A549 (cell line): ENCODE results near the gene USP6NL. TPM values are rescaled to one million over a fixed set of nuclear protein-coding genes. Genes with fewer than 3 reads are reported as not detected.

Source experiments
- ATAC-seq, 2 experiments: fragments of 200-7000 bp in 1 of 2; fragments of >200 bp in 1 of 2; cut with Nextera tagmentation in 1 of 2; cut with Tn5 transposase in 1 of 2; 3 replicates each; pipeline versions ENCODE4 v1.8.0 to v1.9.1; 2018 to 2020; ENCODE audit warnings: mild to moderate bottlenecking in 1 of 2, moderate library complexity in 1 of 2
- CTCF ChIA-PET: fragments of 300-600 bp; sonication (Branson Sonifier 250); formaldehyde crosslinking; extraction: SDS; loops from one replicate; lab custom pipeline; 2021; ENCODE audit warnings: antibody characterized with exemption, inconsistent platforms; lab: Yijun Ruan, JAX
- POLR2A ChIA-PET: fragments of 350-600 bp; formaldehyde crosslinking; extraction: SDS; loops from one replicate; lab custom pipeline; 2021; ENCODE audit warnings: antibody characterized with exemption, inconsistent platforms; lab: Yijun Ruan, JAX
- DNase-seq, 2 experiments: peaks; one replicate each; pipeline versions ENCODE4 v3.0.0 to v3.0.0-alpha.2; 2011 to 2016; ENCODE audit warnings: low read depth in 1 of 2, low spot score in 1 of 2
- FAIRE-seq: peaks from 2 replicates; lab custom pipeline; 2011; peaks lifted over from hg19 to GRCh38; lab: Jason Lieb, UNC
- H3K27ac ChIP-seq, 2 experiments: fragments of >200 bp; sonication (Bioruptor Twin); formaldehyde crosslinking; 3 replicates each; pipeline ENCODE4 v1.5.1; 2016 to 2017
- H3K4me1 ChIP-seq: fragments of >200 bp; sonication (Bioruptor Twin); formaldehyde crosslinking; 3 replicates; pipeline ENCODE4 v1.6.1; 2016
- H3K4me2 ChIP-seq: fragments of >200 bp; sonication (Bioruptor Twin); formaldehyde crosslinking; 3 replicates; pipeline ENCODE4 v1.6.1; 2016
- H3K4me3 ChIP-seq: fragments of >200 bp; sonication (Bioruptor Twin); formaldehyde crosslinking; 3 replicates; pipeline ENCODE4 v1.5.1; 2016
- H3K9me3 ChIP-seq: fragments of >200 bp; sonication (Bioruptor Twin); formaldehyde crosslinking; 3 replicates; pipeline ENCODE4 v1.6.1; 2016
- BHLHE40 ChIP-seq: IDR thresholded peaks from 2 replicates; pipeline ENCODE4 v1.6.1; 2012; ENCODE audit warnings: low read depth, low read length, inconsistent platforms
- CHD4 ChIP-seq: fragments of 200-600 bp; sonication (generic); IDR thresholded peaks from 2 replicates; pipeline ENCODE4 v1.6.1; 2016; ENCODE audit warnings: antibody characterized with exemption, mild to moderate bottlenecking, borderline replicate concordance
- E2F6 ChIP-seq: IDR thresholded peaks from 2 replicates; pipeline ENCODE4 v1.6.1; 2012; ENCODE audit warnings: low read depth, borderline replicate concordance
- EHF ChIP-seq: fragments of 250-450 bp; sonication (Bioruptor Pico); IDR thresholded peaks from 2 replicates; pipeline ENCODE4 v1.5.0; 2020; ENCODE audit warnings: mild to moderate bottlenecking
- EHMT2 ChIP-seq: fragments of 200-600 bp; sonication (generic); IDR thresholded peaks from 2 replicates; pipeline ENCODE4 v1.6.1; 2016; ENCODE audit warnings: antibody characterized with exemption, low read depth, mild to moderate bottlenecking, moderate library complexity
- GATA3 ChIP-seq: IDR thresholded peaks from 2 replicates; pipeline ENCODE4 v1.6.1; 2012; ENCODE audit warnings: borderline replicate concordance
- HOXA7 ChIP-seq: fragments of 250-450 bp; sonication (Bioruptor Pico); IDR thresholded peaks from 2 replicates; pipeline ENCODE4 v1.5.0; 2020; ENCODE audit warnings: mild to moderate bottlenecking, moderate library complexity
- JUNB ChIP-seq: fragments of >200 bp; sonication (Bioruptor Twin); formaldehyde crosslinking; IDR thresholded peaks from 2 replicates; pipeline ENCODE4 v1.6.1; 2016
- MAFK ChIP-seq: fragments of 450-650 bp; IDR thresholded peaks from 2 replicates; pipeline ENCODE4 v1.6.1; 2014; ENCODE audit not compliant: partially characterized antibody
- MAZ ChIP-seq: fragments of 150-350 bp; IDR thresholded peaks from 2 replicates; pipeline ENCODE4 v1.6.1; 2014; ENCODE audit warnings: antibody characterized with exemption, low read depth, low read length, borderline replicate concordance
- NR3C1 ChIP-seq: fragments of >200 bp; sonication (Bioruptor Twin); formaldehyde crosslinking; IDR thresholded peaks from 3 replicates; pipeline ENCODE4 v1.6.1; 2017
- PBX3 ChIP-seq: IDR thresholded peaks from 2 replicates; pipeline ENCODE4 v1.6.1; 2012
- REST ChIP-seq: fragments of 200-600 bp; sonication (generic); IDR thresholded peaks from 2 replicates; pipeline ENCODE4 v1.6.1; 2016; ENCODE audit warnings: antibody characterized with exemption, mild to moderate bottlenecking, moderate library complexity
- RFX5 ChIP-seq: fragments of 450-650 bp; IDR thresholded peaks from 2 replicates; pipeline ENCODE4 v1.7.1; 2014; ENCODE audit warnings: antibody characterized with exemption, mild to moderate bottlenecking, moderate library complexity
- RNF2 ChIP-seq: fragments of 200-600 bp; sonication (generic); IDR thresholded peaks from 2 replicates; pipeline ENCODE4 v1.6.1; 2016; ENCODE audit warnings: low read depth, mild to moderate bottlenecking, antibody characterized with exemption, moderate library complexity, borderline replicate concordance
- SREBF2 ChIP-seq: fragments of 450-650 bp; IDR thresholded peaks from 2 replicates; pipeline ENCODE4 v1.6.1; 2014; ENCODE audit warnings: mild to moderate bottlenecking, moderate library complexity
- ZNF302 ChIP-seq: fragments of 250-450 bp; sonication (Bioruptor Pico); IDR thresholded peaks from 2 replicates; pipeline ENCODE4 v1.9.0; 2021; ENCODE audit warnings: inconsistent platforms, mild to moderate bottlenecking, moderate library complexity
- WGBS: methylation state at CpG from one replicate; pipeline ENCODE4 v1.1.6; 2017; ENCODE audit errors: missing lambda C conversion rate; 5-methylcytosine and 5-hydroxymethylcytosine counted together
- polyA plus RNA-seq, 4 experiments: library from polyadenylated mRNA; depleted of rRNA in 3 of 4; stranded (reverse); fragments of >200 nt; fragmentation: RNase III in 1 of 4; extraction: RNeasy Plus Mini Kit Qiagen cat#74134 plus additional on column Dnase treatment in 1 of 4; gene quantifications; 2 replicates in 3 of 4; 3 replicates in 1 of 4; pipeline ENCODE4 v1.2.3, GENCODE V29; 2011 to 2017
- TF ChIP-seq, protein P1 (sequence below): fragments of 450-650 bp; IDR thresholded peaks from 2 replicates; pipeline ENCODE4 v1.6.1; 2014; ENCODE audit warnings: antibody characterized with exemption

USP6NL gene
- polyA plus RNA-seq, 2 of the 4 experiments (the other 2 are of a cell fraction): 10.6 to 18.2 TPM

DNA sequence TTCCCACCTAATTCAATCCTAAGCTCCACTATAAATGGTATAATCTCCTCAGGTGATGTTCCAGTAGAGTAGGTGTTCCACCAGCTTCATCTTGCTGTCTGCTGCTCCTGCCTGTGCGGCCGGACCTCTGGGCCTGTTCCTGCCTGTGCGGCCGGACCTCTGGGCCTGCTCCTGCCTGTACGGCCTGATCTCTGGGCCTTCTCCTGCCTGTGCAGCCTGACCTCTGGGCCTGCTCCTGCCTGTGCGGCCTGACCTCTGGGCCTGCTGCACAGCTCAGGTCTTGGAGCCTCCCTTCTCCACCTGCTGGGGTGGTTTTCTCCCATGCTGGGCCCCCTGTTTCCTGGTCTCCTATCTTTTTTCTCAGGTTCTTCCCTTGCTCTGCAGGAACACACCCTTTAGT lies 117.8 kb downstream of the USP6NL start:
- TF ChIP-seq NR3C1 (no peak), EHF (CRISPR knock-in tag) (no peak), SREBF2 (no peak), EHMT2 (no peak)
- no peak for ATAC-seq
- no peak for FAIRE-seq
- H3K4me2 ChIP-seq: no peak overlapping the region
- H3K27ac ChIP-seq: no peak overlapping the region
- WGBS: 96% methylated on average over 4 of the region's 6 CpGs
- H3K4me1 ChIP-seq: no peaks in the 10 kb centered on the region
- CTCF ChIA-PET: interaction anchor here (0.6 to 3.6 kb wide), 4 partner anchors 9 to 264 kb away, joined by 3 to 15 read pairs (median 10); no protein-coding TSS in a partner anchor
- H3K4me3 ChIP-seq: no peak overlapping the region
- DNase-seq: no peak
- POLR2A ChIA-PET: no interaction called here
- no peaks in the 10 kb centered on the region for H3K9me3 ChIP-seq

- 83% methylated on average over 2 of the region's 2 CpGs for WGBS
- FAIRE-seq: no peak
Observed at GRCh38 chr10:11491087-11491486, 120.4 kb downstream of the USP6NL start.

More at GRCh38 chr10:11491087-11491486, 120.4 kb downstream of the USP6NL start:
- no peak for DNase-seq
- no peaks in the 10 kb centered on the region for H3K9me3 ChIP-seq
- ChIA-PET CTCF (no interaction called here), POLR2A (no interaction called here)
- ATAC-seq: no peak
- no peak overlapping the region for H3K4me3 ChIP-seq
- TF ChIP-seq MAFK (no peak), RNF2 (no peak), RFX5 (no peak), E2F6 (no peak), BHLHE40 (no peak), REST (no peak), PBX3 (no peak), JUNB (no peak), MAZ (no peak), SREBF2 (no peak), HOXA7 (CRISPR knock-in tag) (no peak), GATA3 (no peak), ZNF302 (CRISPR knock-in tag) (no peak), EHMT2 (no peak), CHD4 (no peak)
- TF ChIP-seq, protein P1, sequence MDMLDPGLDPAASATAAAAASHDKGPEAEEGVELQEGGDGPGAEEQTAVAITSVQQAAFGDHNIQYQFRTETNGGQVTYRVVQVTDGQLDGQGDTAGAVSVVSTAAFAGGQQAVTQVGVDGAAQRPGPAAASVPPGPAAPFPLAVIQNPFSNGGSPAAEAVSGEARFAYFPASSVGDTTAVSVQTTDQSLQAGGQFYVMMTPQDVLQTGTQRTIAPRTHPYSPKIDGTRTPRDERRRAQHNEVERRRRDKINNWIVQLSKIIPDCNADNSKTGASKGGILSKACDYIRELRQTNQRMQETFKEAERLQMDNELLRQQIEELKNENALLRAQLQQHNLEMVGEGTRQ: no peak
- H3K4me1 ChIP-seq: no peaks in the 10 kb centered on the region
- H3K27ac ChIP-seq: no peak overlapping the region
- H3K4me2 ChIP-seq: no peak overlapping the region
